ACHN (cell line): Measurements from ENCODE around the gene CLEC10A.
"Not testable (repeated sequence)": the region's sequence is repeated elsewhere in the genome, so short reads cannot be mapped to it uniquely, and the experiment has no call there.

Experiments
- DNase-seq: peaks from one replicate; pipeline ENCODE4 v3.0.0-alpha.2; 2015
- in situ Hi-C: cut with HindIII; loops from 2 replicates; pipeline ENCODE4 v1.10.0; 2017; ENCODE audit warnings: low sequenced_read_pairs, low pct_ligation_motif_present, low pct_unique_long_range_greater_than_20kb

Gene CLEC10A

DNA sequence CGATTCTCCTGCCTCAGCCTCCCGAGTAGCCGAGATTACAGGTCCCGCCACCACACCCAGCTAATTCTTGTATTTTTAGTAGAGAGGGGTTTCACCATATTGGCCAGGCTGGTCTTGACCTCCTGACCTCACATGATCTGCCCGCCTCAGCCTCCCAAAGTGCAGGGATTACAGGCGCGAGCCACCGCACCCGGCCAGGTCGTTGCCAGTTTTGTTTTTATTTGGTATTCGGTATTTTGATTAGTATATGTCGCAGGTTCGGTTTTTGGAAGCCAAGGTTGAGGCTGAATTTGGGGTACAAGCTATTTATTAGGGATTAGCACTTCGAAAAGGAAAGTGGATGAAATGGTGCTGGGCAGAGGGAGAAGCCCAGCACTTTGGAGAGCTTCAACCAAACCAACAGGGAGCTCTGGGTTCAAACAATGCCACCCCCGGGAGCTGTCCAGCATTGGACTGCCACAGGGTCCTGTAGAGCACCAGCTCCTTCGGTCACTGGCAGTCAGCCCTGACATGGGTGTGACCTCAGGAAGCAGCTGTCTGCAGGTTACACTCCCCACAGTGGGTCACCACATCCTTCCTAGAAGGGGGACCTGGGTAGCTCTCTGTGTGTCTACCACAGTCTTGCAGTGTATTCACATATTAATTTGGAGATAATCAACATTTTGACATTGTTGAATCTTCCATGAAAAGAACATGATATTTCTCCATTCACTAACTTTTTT, 1.5 kb upstream of the CLEC10A start:
- no peak for DNase-seq
- in situ Hi-C loops = no loop called here

DNA sequence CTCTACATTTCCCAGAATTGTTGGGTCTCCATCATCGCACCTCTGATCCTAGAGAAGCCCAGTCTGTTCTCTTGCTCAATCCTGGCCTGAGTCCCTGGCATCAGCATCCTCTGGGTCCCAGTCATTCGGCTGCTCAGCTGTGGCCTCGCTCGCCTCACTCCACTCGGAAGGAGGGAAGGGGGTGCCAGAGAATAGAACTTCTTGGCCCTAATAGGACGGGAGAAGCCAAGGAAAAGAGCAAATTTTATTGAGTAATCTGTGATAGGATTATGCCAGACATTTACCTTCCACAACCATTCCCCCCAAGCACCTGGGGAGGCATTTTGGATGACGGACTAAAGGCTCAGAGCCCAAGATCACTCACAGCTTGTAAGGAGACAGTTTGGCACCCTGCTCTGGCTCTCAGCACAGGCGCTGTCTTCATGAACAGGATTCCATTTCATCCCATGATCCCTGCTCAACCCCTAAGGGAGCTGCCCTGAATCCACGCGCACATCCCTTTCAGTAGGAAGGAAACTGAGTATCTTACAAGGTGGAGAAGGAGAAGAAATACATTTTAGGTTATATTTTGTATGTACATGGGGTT, 498 bp upstream of the CLEC10A start:
- DNase-seq = no peak
- in situ Hi-C loops = no loop called here

DNA sequence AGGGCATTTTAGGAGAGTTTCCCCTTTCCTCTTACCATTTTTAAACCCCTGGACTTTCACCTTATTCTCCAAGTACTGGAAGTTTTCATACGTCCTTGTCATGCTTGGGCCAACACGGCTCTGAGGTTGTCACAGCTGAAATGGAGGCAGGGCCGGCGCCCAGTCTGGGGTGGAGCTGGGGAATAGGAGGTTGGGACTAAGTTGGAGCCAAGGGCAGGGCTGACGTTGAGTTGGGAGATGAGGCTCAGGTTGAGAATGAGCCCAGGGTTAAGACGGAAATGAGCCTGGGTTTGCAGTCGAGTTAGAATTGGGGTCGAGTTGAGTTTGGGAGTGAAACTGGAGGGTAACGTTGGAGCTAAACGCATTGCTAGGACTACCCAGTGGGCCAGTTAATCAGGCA, 1.3 kb downstream of the CLEC10A start:
- no peak for DNase-seq
- in situ Hi-C loops = no loop called here

DNA sequence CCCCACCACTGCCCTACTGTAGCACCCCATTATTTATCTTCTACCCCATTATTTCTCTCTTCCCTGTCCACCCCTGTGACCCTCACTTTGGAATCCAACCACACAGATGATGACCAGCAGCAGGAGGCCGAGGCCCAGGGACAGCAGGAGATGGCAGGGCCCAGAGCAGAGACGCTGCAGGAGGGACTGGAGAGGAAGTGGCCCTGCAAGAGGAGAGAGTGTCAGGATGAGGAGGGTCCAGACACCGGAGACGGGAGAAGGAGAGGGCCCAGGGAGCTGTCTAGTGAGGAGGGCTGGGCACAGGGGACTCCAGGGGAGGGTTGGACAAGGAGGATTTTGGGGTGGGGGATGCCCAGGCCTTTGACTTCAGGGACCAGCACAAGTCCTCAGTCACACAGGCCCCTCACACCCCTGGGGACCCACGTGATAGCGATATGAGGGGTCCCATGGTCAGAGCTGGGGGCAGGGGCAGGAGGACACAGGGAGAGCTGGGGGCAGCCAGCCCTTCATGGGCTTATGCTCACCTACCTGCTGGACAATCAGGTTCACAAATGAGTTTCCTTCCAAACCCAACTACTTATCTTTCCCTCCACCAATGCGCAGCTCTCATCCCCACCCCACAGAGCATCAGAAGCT, 2.0 kb downstream of the CLEC10A start:
- DNase-seq = no peak
- in situ Hi-C loops = no loop called here

DNA sequence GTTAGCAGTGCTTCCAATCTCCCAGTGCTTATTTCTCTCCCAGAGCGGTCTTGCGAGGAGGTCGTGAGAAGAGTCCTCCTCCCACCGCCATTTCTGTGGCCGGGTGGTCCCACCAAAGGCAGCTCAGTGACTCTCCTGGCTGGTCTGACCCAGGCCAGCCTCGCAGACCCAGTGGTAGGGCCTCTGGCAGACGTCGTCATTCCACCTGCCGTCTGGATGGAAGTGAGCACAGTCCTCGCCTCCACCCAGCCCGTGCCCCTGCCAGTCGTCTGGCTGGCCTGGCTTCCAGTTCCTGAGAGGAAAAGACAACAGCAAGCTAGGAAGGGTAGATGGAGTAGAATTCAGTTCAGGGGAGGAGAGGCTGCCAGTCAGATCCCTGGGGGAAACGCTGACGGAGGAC, 5.1 kb downstream of the CLEC10A start:
- DNase-seq = no peak
- in situ Hi-C loops = no loop called here

DNA sequence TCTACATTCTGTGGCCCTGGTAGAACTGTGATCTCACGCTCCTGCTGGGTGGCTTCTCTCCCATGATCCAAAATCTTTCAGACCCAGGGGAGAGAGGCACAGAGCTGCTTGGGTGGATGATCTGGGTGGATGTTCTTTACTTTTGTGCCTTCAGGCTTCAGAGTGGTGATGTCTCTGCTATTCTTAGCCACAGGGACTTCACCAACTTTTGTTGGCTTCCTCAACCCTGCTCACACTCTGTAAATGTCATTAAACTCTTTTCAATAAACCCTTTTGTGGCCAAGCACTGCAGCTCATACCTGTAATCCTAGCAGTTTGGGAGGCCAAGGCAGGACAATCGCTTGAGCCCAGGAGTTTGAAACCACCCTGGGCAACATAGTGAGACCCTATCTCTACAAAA, 7.6 kb downstream of the CLEC10A start:
- in situ Hi-C loops = no loop called here
- DNase-seq = no peak

DNA sequence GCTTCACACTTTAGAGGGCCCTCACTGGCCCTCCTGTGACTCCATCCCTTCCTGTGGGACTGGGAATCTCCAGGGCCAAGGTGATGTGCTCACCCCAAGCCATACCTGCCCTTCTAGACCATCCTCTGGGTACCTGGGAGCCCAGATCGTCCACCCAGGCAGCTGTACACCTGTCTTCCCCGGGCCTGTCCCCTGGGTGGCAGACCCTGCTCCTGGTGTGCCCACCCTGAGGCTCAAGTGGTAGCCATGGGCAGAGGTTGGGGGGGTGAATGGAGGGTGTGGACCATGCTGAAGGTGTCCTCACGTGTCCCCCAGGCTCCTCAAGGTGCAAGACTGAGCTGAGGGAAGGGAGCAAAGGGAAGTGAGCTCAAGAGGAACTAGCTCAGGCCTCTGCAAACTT, 9.3 kb downstream of the CLEC10A start:
- no peak for DNase-seq
- in situ Hi-C loops = no loop called here

DNA sequence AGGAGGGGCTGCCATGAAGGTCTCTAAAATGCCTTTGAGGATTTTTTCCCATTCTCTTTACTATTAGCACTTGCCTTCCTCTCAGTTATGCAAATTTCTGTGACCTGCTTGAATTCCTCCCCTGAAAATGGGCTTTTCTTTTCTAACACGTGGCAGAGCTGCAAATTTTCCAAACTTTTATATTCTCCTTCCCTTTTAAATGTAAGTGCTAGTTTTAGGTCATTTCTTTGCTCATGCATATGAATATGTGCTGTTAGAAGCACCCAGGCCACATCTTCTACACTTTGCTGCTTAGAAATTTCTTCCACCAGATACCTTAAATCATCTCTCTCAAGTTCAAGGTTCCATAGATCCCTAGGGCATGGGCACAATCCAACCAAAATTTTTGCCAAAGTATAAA, 11.8 kb downstream of the CLEC10A start:
- DNase-seq = no peak
- in situ Hi-C loops = no loop called here

DNA sequence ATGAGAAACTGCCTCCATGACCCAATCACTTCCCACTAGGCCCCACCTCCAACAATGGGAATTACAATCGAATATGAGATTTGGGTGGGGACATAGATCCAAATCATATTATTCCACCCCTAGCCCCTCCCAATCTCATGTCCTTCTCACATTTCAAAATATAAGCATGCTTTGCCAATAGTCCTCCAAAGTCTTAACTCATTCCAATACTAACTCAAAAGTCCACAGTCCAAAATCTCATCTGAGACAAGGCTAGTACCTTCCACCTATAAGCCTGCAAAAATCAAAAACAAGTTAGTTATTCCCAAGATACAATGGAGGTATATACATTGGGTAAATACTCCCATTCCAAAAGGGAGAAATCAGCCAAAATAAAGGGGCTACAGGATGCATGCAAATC, 12.9 kb downstream of the CLEC10A start:
- no peak for DNase-seq
- in situ Hi-C loops = no loop called here

DNA sequence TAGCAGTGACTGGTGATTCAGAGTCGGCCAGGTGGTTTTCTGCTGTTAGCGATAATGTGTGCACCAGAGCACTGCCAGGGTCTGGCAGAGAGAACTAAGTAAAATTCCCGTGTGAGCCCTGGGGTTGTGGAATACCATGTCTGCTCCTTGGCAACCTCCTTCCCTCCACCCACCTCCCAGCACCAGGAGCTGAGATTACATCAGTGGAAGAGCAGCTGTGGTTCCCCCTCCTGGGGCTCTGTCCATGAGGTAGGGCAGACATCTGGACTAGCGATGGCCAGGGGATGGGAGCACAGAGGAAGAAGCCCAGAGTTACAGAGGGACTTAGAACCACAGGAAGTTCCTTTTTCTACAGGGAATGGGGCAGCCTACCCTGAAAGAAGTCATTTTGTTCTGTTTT, 15.8 kb downstream of the CLEC10A start:
- in situ Hi-C loops = no loop called here
- DNase-seq = no peak

DNA sequence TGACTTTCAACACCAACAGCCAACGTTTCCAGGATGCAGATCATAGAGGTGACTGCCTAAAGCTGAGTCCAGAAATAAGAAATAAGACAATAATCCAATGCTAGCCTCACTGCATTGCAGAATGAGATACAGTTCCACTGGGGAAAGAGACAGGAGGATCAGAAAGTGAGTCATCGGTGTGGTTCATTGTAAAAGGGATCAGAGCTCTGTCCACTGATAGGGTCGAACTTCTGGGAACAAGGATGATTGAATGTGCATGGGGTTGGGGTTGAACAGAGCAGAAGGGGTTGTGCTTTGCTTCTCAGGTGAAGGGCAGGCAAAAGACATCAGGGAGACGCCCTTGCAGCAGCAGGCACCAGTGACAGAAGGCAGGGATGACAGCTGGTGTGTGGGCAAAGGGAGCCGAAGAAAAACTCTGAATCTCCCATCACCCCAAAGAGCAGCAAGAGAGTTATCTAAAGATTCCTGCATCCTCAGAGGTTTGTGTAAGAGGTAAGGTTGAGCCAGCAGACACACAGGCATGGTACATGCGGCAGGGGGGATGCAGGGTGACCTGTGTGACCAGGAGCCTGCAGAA, 16.4 kb downstream of the CLEC10A start:
- in situ Hi-C loops = no loop called here
- no peak for DNase-seq

DNA sequence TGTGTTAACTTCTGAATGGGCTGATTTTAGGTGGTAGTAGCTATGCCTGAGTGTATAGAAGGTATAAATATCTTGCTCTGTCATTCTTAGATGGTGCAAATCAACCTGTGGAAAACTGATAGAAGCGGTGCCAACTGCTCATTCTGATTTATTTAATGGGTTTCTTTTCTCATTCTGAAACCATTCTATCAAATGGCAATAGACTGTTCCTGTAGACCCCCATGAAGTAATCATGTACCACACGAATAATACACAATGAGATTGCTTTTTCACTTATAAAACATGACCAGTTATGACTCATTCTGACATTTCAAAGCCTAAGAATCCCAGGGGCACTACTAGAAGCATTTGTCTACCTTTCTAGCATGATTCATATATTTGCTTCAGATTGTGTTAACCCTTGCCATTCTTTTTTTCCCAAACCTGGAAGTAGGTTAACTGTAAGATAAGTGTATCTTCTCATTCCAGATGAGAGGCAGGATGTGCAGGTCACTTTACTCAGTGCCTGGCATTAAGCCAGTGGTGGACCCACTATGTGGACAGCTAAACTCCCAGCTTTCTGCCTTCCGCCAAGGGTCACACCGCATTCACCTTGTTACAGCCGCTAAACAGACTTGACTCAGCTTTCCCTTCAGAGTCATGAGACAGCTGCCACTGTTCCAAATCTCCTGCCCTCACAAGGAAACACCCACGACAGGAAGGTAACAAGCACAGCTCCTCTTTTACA, 19.7 kb downstream of the CLEC10A start:
- in situ Hi-C loops = no loop called here
- DNase-seq = peak; percentile 92

DNA sequence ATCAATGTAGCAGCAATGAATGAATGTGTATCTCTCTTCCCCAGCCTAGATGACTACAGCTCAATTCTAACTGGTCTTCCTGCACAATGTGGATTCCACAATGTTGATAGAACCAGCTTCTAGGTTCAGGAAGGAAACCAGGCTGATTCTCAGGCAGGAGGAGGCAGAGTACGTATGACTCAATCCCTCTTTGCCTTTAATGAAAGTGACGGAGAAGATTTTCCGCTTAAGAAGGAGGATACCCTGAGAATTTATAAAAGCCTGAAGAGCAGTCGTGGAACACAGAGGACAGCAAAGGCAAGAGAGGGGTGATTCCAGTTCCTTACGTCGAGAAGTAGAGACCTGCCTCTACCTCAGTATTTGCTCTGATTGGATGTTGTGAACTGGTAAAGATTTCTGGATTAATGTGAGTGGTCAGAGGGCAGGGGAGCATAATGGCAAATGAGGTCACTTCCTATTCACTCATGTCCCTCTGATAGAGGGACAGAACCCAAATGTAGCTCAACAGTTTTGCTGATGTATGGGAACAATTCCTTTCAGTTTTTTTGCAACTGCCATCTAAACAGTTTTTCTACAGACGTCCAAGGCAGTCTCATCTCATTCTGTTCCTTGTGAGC, 21.1 kb downstream of the CLEC10A start:
- in situ Hi-C loops = no loop called here
- DNase-seq = no peak

DNA sequence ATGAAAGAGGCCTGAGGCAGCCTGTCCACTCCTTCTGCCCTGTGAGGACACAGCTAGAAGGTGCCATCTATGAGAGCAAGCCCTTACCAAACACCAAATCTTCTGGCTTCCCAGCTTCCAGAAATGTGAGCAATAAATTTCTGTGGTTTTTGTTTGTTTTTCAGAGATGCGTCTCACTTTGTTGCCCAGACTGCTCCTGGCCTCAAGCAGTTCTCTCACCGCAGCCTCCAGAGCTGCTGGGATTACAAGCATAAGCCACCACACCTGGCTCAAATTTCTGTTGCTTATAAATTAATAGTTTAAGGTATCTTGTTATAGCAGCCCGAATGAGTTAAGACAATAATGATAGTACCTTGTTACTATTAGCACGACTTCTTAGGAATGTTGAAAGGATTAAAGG, 23.7 kb downstream of the CLEC10A start:
- peak; percentile 44 for DNase-seq

DNA sequence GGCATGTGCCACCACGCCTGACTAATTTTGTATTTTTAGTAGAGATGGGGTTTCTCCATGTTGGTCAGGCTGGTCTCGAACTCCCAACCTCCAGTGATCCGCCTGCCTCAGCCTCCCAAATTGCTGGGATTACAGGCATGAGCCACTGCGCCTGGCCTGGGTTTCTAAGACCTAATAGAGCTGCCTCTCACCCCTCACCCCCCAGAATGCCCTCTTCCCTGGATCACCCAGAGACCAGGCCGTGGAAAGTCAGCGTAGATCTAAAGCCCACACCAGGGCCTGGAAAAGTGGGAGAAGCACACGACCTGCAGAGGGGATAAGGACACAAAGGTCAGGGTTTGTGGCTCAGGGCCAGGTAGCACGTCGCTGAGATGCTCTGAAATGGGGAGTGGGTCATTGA, 29.5 kb downstream of the CLEC10A start:
- in situ Hi-C loops, DNase-seq: not testable (repeated sequence)

More for the DNA sequence above, 23.7 kb downstream of the CLEC10A start:
- in situ Hi-C loops = no loop called here

DNA sequence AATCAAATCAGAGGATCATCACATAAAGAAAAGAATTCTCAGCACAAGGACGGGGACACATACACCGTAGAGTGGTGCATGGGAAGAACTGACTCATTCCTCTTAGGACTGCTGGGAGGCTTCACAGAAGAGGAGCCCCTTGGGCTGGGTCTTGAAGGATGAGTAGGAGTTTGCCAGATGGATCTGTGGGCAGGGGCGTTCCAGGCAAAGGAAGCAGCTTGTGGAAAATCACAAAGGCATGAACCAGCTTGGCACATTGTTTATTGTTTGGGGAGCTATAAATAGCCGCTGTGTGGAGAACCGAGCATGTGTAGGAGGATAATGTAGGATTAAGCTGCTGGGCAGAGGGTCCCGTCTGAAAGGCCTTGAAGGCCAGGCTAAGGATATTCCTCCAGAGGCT, 31.1 kb downstream of the CLEC10A start:
- DNase-seq = no peak
- in situ Hi-C loops = no loop called here

DNA sequence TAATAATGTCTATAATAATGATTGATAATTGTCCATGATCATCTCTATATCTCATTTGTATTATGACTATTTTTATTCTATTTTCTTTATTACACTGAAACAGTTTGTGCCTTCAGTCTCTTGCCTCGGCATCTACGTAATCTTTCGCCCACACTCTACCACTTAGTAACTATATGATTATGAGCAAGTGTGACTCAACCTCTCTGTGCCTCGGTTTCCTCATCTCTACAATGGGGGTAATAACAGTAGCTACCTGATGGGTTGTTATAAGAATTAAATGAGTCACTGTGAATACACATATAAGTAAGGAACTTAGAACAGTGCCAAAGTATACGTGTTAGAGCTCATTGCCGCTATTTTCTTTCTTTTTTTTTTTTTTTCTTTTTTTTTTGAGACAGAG, 32.5 kb downstream of the CLEC10A start:
- no peak for DNase-seq
- in situ Hi-C loops = no loop called here

DNA sequence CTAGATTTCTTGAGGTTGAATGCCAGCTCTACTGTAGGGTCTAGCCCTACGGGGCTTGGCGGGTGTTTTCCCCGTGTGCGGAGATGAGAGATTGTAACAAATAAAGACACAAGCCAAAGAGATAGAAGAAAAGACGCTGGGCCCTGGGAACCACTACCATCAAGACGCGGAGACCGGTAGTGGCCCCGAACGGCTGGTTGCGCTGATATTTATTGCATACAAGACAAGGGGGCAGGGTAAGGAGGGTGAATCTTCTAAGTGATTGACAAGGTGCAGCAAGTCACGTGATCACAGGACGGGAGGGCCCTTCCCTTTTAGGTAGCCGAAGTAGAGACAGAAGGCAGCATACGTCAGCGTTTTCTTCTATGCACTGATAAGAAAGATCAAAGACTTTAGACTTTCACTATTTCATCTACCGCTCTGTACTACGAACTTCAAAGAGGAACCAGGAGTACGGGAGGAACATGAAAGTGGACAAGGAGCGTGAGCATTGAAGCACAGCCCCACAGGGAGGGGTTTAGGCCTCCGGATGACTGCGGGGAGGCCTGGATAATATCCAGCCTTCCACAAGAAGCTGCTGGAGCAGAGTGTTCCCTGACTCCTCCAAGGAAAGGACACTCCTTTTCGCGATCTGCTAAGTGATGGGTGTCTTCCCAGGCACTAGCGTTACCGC, 33.2 kb downstream of the CLEC10A start:
- DNase-seq, in situ Hi-C loops: not testable (repeated sequence)
